GM21717 (cell line): ENCODE results near the gene HEXIM1.
A peak's percentile ranks its signal among the peaks of the same experiment; 100 is the strongest.

Experiments
- ATAC-seq: cut with Tn5 transposase; IDR thresholded peaks from one replicate; pipeline ENCODE4 v1.9.1; 2021; ENCODE audit warnings: mild to moderate bottlenecking, moderate library complexity; ENCODE audit not compliant: unreplicated experiment

HEXIM1 gene

DNA sequence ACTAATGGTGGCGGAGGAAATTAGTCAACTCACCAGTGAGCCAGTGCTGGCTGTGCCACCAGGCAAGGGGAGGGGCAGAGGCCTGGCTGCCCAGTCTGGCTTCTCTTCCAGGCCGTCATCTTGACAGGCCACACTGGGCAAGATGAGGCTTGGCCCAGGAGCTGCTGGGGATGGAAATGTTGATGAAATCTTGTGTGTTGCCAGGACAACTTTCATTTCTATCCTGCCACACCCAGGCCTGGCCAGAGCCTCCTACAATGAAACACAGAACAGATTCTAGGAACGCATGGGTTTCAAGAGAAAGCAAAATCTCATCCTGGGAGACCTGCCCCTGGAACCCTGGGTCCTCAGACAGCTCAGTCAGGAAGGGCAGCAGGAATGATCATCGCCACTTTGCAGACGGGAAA, 22.7 kb downstream of the HEXIM1 start:
- ATAC-seq = no peak

DNA sequence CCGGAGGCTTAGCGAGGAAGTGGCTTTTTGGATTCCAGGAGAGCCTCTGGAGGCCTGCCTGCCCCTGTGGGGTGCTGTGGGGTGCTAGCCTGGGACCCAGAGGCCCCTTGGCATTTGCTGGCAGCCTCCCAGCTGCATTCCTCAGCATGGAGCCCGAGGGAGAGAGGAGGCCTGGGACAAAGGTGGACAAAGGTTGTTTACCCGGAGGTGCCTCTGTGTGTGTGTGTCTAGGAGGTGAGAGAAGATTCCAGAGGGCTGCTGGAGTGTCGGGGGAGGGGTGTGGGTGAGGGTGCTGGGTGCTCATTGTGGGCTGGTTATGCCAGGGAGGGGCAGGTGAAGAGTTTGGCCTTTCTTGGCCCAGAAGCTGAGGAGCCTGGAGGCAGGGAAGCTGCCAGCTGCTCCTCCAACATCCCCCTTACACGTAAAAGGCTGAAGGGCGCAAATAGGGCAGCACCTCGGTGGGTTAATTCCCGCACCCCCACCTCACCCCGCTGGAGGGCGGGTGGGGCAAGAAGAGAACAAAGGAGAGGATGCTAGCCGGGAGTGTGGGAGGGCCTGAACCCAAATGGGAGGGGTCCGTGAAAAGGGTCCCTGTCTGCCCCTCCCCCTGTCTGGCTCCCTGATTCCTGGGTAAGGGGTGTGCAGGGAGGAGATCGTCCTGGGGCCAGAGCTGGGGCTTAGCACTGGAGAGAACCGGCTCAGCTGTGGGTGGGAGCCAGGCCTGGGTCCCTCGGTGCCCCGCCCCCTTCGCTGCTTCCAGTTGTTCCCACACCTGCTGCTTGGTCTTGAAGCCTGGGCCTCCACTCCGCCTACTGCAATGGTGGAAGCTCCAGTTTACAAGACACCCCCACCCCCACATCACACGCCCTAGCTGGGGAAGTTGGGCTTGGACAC, 23.3 kb downstream of the HEXIM1 start:
- ATAC-seq = no peak

DNA sequence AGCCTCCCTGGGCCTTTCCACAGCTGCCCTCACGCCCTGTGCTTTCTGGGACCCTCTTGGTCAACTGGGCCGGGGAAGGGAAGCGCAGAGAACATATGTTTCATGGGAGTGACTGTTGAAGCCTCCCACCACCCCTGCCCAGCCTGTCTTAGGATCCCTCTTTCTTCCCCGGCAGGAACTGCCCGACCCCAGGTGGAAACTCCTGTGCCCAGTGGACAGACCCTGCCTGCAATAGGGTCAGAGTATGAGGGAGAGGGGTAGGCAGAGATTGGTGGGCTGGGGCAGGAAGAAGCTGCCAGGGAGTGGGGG, 23.9 kb downstream of the HEXIM1 start:
- ATAC-seq = no peak

DNA sequence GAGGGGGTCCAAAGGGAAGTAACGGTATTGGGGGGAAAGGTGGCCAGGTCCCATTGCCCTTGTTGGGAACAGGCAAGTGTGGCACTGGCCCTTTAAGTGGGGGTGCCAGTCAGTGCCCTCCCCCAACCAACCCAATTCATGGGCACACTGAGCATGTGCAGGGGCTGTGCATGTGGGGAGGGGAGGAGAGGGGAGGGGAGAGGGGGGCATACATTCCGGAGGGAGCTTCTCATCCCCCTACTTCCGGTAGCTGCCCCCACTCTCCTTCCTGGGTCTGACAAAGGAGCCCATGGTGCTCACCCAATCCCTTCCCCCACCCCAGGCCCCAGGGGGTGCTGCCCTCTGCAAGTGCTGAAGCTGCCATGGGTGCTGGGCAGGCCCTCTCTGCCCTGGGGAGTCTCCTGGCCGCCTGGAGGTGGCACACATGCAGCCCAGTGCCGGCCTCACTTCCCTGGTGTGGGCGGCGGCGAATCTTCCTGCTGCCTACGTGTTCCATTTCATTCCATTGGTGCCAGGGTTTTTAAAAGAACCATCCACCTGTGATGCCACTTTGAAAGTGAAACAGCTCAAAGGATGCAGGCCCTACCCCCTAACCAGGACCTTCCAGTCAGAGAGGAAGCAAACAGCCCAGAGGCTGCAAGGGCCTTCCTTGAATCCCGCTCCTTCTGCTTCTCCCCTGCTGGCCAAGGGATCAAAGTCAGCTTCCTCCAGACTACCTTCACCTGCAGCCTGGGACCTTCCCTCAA, 24.4 kb downstream of the HEXIM1 start:
- ATAC-seq = no peak

DNA sequence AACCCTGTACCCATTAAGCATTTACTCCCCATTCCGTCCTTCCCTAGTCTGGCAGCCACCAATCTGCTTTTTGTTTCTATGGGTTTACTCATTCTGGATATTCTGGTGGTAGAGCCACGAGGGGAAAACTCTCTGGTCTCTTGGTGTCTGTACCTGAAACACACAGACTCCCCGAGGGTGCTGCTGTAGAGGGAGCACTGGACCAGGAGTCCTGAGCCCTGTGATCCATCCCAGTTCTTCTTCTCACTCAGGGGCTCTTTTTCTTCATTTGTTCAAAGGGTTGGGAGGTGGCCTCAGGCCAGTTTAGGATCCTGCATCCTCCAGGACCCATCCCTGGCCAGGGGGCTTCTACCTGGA, 27.5 kb downstream of the HEXIM1 start:
- ATAC-seq = no peak

DNA sequence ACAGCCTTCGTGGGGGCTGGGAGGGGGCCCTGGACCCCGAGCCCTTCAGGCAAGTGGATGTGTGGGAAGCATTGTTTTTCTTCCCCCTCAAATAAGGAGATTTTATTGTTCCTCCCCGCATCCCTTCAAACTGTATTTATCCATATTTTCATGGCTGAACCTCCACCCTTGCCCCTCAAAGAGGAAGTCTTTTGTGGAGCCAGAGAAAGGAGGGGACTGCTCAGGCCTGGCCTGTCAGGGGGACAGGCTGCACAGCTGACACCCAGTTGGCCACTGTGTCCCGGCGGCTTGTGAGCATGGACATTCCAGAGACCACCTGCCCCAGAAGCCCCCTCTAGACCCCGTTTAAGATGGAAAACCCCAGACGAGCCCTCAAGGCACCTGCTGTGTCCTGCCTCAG, 29.3 kb downstream of the HEXIM1 start:
- no peak for ATAC-seq

DNA sequence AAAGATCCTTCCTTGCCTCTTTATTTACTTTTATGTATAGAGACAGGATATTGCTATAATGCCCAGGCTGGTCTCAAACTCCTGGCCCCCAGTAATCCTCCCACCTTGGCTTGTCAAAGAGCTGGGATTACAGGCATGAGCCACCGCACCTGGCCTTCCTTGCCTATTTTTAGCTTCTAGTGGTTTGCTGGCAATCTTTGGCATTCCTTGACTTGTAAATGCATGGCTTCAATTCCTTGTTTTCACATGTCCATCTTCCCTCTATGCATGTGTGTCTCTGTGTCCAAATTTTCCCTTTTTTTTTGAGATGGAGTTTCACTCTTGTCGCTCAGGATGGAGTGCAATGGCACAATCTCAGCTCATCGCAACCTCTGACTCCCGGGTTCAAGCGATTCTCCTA, 35.9 kb downstream of the HEXIM1 start:
- ATAC-seq = no peak

DNA sequence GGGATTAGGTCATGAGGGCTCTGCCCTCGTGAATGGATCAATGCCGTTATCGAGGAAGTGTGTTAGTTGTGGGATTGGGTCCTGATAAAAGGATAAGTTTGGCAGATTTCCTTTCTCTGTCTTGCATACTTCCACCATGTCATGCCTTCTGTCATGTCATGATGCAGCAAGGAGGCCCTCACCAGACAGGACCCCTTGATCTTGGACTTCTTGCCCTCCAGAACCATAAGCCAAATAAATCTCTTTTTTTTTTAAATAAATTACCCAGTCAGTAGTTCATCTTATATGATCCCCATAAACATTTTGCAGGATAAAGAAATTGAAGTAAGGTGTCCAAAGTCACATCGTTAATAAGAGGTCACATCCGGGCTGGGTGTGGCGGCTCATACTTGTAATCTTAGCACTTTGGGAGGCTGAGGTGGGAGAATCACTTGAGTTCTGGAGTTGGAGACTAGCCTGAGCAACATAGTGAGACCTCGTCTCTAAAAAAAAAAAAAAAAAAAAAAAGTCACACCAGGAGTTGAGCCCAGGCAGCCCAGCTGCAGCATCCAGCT, 38.6 kb downstream of the HEXIM1 start:
- no peak for ATAC-seq

DNA sequence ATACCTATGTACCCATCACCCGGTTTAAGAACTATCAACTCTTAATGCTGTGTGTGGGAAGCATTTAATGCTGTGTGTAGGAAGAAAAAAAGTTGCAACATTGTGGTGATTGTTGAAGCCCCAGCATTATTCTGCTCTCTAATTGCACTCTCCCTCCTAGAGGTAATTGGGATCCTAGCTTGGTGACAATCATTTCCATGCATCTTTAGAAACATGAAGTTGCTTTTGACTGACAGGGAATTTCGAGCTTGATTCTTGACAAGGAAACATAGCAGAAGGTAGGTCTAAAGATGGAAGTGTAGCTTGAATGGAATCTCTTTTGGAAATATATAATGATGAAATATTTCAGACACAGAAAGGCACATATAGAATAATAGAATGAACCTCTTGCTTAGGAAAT, 40.7 kb downstream of the HEXIM1 start:
- ATAC-seq = no peak

DNA sequence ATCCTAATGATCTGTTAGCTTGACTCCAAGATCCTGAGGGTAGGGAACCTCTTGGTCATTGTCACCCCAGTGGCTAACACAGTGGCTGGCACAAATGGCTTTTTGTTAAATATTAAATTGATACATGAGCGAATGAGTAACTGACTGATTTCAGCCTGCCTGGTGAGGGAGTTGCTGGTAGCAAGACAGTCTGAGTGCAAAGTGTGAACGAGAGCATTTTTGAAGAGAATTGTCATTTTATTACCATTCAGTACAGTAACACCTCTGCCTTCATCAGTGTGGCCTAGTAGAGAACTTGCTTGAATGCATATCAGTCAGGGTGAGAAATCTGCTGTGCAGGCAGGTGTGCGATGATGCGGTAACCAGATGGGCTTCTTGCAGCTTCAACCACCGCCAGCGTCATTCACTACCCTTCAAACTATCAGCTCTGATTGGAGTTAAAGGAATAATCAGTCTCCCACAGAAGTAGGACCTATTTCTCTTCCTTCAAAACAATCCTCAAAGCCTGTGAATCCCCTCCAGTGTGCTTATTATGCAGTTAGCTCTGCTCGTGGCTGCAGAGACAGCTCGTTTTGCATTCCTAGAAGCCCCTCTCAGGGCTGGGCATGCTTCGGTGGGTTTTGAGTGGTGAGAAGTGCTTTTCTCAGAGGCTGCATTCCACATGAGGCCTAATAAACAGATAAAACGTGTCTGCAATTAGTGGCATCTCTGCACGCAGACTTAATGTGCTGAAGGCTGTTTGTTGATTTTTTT, 42.4 kb downstream of the HEXIM1 start:
- no peak for ATAC-seq

DNA sequence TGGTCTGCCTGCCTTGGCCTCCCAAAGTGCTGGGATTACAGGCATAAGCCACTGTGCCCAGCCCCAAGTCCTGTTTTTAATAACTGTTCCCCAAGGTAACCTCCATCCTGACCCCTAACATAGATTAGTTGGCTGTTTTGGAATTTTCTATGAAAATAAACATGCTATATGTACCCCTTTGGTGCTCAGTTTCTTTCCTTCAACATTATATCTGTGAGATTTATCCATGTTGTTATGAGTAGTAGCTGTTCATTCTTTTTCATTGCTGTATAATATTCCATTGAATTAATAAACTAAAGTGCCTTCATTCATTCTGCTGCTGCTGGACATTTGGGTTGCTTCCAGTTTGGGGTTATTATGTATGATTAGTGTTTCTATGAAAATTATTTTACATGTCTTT, 47.1 kb downstream of the HEXIM1 start:
- no peak for ATAC-seq

DNA sequence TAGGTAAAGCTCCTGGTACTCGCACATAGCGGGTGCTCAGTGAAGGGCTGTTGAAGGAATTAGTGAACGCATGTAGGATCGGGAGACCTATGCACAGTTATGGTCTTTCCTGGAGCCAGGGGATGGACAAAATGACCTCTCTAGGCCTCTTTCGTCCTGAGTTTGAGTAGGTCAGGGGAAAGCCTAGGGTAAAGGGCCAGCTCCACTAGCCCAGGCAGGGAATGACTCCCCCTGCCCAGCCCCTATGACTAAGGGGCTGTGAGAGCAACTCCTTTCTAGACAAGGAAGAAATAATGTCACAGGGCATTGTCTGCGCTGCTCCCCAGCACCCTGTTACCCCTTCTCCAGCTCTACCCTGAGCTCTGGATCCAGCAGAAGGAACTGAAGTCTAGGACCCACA, 48.8 kb downstream of the HEXIM1 start:
- ATAC-seq = no peak

DNA sequence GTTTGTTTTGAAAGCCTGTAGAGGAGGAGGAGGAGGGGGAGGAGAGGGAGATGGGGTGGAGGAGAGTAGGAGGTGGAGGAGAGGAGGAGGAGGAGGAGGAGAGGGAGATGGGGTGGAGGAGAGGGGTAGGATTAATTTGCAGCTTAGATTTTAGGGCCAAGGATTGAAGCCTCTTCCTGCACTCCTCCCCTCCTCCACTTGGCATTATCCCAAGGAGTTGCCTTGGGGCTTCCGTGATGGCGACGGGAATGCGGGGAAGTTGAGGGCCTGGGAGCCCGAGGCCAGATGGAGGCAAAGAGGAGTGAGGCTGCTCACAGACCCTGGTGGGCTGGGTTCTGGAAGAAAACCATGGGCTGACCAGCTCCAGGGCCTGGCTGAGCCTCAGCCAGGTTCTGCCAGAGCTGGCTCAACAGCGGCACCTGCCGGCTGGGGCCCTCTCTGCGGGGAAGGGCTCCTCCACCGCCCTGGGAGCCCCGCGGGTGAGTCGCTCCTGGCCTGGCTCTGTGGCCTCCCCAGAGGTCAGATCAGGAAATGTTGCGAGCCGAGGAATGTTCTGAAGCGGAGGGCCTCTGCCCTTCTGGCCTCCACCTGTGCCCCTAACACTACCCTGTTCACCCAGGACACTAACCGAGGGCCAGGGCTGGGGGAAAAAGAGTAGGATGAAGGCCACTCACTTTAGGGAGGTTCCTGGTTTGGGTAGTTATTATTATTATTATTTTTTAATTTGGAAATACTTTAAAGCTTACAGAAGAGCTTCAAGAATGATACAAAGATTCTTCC, 49.5 kb downstream of the HEXIM1 start:
- ATAC-seq = peak; percentile 76

DNA sequence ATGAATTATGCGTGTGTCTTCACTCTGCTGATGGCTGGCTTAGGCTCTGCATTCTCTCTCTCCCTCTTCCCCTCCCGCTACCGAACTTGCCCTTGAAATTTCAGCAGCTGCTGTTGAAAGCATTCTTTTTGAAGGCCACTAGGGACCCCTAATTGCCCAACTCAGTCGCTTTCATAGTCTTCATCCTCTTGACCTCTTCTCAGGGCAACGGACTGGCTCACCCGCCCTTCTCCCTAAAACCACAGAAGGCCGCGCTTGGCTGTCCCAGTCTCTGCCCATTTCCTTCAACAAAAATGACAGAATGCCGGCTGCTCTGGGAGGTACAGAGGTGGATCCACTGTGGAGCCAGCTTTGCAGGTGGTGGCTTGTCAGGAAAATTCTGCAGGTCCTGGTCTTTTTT, 52.4 kb downstream of the HEXIM1 start:
- ATAC-seq = no peak

DNA sequence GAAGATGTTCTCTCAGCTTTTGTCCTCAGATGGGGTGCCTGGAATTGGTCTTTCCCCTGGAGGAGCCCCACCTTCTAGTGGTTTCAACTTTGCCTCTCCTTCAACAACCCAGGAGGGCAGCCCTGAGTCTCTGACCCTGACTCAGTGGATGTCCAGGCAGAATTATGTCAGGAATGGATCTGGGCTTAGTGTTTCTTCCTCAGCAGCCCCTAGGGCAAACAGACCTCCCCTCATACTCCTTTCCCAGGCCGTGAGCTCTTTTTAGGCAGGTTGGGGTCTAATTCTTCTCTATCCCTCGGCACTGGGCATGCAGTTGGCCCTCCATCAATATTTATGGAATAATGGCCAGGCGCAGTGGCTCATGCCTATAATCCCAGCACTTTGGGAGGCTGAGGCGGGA, 53.2 kb downstream of the HEXIM1 start:
- no peak for ATAC-seq
